HEK293 (cell line): ENCODE data around the gene CENPC.

ENCODE experiments used
- SP2 ChIP-seq: fragments of 450-650 bp; formaldehyde crosslinking; IDR thresholded peaks from 2 replicates; pipeline ENCODE4 v1.5.1; 2016; ENCODE audit warnings: missing biosample characterization, missing genetic modification characterization
- ZBTB48 ChIP-seq: fragments of 450-650 bp; formaldehyde crosslinking; IDR thresholded peaks from 2 replicates; pipeline ENCODE4 v1.5.1; 2016; ENCODE audit warnings: missing biosample characterization, missing genetic modification characterization
- ZBTB7A ChIP-seq: fragments of 450-650 bp; formaldehyde crosslinking; IDR thresholded peaks from 2 replicates; pipeline ENCODE4 v1.5.1; 2016; ENCODE audit warnings: low read depth, missing biosample characterization, missing genetic modification characterization
- ZIC2 ChIP-seq: fragments of 450-650 bp; formaldehyde crosslinking; IDR thresholded peaks from 2 replicates; pipeline ENCODE4 v1.5.1; 2016; ENCODE audit warnings: missing biosample characterization, missing genetic modification characterization
- TF ChIP-seq, protein P1 (sequence below): fragments of 450-650 bp; formaldehyde crosslinking; IDR thresholded peaks from 2 replicates; pipeline ENCODE4 v1.5.1; 2016; ENCODE audit warnings: missing biosample characterization, missing genetic modification characterization
- TF ChIP-seq, protein P2 (sequence below): fragments of 450-650 bp; formaldehyde crosslinking; IDR thresholded peaks from 2 replicates; pipeline ENCODE4 v1.5.1; 2016; ENCODE audit warnings: missing biosample characterization, missing genetic modification characterization
- TF ChIP-seq, protein P3 (sequence below): fragments of 450-650 bp; formaldehyde crosslinking; IDR thresholded peaks from 2 replicates; pipeline ENCODE4 v1.5.1; 2016; ENCODE audit warnings: missing biosample characterization, missing genetic modification characterization

DNA sequence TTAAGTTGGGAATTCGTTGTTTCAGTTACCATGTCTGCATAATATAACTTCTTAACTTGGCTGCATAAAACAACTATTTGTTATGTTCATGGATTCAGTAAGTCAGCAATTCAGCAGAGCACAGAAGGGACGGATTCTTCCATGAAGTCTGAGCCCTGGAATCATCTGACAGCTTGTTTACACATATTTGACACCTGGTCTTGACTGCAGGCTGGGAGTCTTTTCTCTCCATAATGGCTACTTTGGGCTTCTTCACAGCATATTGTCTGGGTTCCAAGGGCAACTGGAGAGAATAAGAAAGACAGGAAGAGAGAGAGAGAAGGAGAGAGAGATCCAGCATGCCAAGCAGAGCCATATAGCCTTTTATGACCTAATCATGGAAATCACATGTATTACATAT is 23.1 kb downstream of the CENPC start:
- TF ChIP-seq, protein P1, sequence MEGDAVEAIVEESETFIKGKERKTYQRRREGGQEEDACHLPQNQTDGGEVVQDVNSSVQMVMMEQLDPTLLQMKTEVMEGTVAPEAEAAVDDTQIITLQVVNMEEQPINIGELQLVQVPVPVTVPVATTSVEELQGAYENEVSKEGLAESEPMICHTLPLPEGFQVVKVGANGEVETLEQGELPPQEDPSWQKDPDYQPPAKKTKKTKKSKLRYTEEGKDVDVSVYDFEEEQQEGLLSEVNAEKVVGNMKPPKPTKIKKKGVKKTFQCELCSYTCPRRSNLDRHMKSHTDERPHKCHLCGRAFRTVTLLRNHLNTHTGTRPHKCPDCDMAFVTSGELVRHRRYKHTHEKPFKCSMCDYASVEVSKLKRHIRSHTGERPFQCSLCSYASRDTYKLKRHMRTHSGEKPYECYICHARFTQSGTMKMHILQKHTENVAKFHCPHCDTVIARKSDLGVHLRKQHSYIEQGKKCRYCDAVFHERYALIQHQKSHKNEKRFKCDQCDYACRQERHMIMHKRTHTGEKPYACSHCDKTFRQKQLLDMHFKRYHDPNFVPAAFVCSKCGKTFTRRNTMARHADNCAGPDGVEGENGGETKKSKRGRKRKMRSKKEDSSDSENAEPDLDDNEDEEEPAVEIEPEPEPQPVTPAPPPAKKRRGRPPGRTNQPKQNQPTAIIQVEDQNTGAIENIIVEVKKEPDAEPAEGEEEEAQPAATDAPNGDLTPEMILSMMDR (tag by site-specific recombination) = no peak
- TF ChIP-seq ZIC2 (tag by site-specific recombination) (no peak), SP2 (no peak), ZBTB7A (tag by site-specific recombination) (no peak), ZBTB48 (tag by site-specific recombination) (no peak)
- TF ChIP-seq, protein P2, sequence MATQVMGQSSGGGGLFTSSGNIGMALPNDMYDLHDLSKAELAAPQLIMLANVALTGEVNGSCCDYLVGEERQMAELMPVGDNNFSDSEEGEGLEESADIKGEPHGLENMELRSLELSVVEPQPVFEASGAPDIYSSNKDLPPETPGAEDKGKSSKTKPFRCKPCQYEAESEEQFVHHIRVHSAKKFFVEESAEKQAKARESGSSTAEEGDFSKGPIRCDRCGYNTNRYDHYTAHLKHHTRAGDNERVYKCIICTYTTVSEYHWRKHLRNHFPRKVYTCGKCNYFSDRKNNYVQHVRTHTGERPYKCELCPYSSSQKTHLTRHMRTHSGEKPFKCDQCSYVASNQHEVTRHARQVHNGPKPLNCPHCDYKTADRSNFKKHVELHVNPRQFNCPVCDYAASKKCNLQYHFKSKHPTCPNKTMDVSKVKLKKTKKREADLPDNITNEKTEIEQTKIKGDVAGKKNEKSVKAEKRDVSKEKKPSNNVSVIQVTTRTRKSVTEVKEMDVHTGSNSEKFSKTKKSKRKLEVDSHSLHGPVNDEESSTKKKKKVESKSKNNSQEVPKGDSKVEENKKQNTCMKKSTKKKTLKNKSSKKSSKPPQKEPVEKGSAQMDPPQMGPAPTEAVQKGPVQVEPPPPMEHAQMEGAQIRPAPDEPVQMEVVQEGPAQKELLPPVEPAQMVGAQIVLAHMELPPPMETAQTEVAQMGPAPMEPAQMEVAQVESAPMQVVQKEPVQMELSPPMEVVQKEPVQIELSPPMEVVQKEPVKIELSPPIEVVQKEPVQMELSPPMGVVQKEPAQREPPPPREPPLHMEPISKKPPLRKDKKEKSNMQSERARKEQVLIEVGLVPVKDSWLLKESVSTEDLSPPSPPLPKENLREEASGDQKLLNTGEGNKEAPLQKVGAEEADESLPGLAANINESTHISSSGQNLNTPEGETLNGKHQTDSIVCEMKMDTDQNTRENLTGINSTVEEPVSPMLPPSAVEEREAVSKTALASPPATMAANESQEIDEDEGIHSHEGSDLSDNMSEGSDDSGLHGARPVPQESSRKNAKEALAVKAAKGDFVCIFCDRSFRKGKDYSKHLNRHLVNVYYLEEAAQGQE (tag by site-specific recombination) = no peak
- TF ChIP-seq, protein P3, sequence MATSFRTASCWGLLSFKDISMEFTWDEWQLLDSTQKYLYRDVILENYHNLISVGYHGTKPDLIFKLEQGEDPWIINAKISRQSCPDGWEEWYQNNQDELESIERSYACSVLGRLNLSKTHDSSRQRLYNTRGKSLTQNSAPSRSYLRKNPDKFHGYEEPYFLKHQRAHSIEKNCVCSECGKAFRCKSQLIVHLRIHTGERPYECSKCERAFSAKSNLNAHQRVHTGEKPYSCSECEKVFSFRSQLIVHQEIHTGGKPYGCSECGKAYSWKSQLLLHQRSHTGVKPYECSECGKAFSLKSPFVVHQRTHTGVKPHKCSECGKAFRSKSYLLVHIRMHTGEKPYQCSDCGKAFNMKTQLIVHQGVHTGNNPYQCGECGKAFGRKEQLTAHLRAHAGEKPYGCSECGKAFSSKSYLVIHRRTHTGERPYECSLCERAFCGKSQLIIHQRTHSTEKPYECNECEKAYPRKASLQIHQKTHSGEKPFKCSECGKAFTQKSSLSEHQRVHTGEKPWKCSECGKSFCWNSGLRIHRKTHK = no peak
